Hematopoietic multipotent progenitor cell treated with erythropoietin and hydrocortisone succinate and interleukin-3 and kit ligand, for 8 days (in vitro differentiated cells): ENCODE data around the gene TTC9B.

Experiments
- DNase-seq: peaks from one replicate; pipeline ENCODE4 v3.0.0-alpha.2; 2015

TTC9B gene

GRCh38 chr19:40217934-40218890, at the start of gene TTC9B:
Gene TTC9B (minus strand): TSS chr19:40218384. CDS start chr19:40218381, 3 bp downstream.
- DNase-seq = no peak

GRCh38 chr19:40267601-40267997, 49.4 kb upstream of the TTC9B start:
- DNase-seq = no peak

GRCh38 chr19:40266912-40267600, 48.9 kb upstream of the TTC9B start:
- no peak for DNase-seq

- DNase-seq = no peak
These were observed 47.9 kb upstream of the TTC9B start for GRCh38 chr19:40266119-40266518.

GRCh38 chr19:40265763-40266099, 47.5 kb upstream of the TTC9B start:
- no peak for DNase-seq

- DNase-seq = no peak
These were observed 47.0 kb upstream of the TTC9B start for GRCh38 chr19:40265055-40265762.

GRCh38 chr19:40264314-40265054, 46.3 kb upstream of the TTC9B start:
- no peak for DNase-seq

GRCh38 chr19:40263440-40264313, 45.5 kb upstream of the TTC9B start:
- DNase-seq = no peak

- no peak for DNase-seq
These were observed 44.2 kb upstream of the TTC9B start for GRCh38 chr19:40262422-40262821.

- DNase-seq = no peak
These were observed 43.4 kb upstream of the TTC9B start for GRCh38 chr19:40261631-40262030.

GRCh38 chr19:40257096-40257517, 38.9 kb upstream of the TTC9B start:
- no peak for DNase-seq

- no peak for DNase-seq
These were observed 38.3 kb upstream of the TTC9B start for GRCh38 chr19:40256512-40256911.

- no peak for DNase-seq
These were observed 37.5 kb upstream of the TTC9B start for GRCh38 chr19:40255619-40256166.

- no peak for DNase-seq
These were observed 36.7 kb upstream of the TTC9B start for GRCh38 chr19:40254714-40255418.

- DNase-seq = no peak
These were observed 35.5 kb upstream of the TTC9B start for GRCh38 chr19:40253611-40254092.

GRCh38 chr19:40252395-40252794, 34.2 kb upstream of the TTC9B start:
- no peak for DNase-seq

GRCh38 chr19:40251991-40252390, 33.8 kb upstream of the TTC9B start:
- DNase-seq = no peak

- no peak for DNase-seq
These were observed 33.1 kb upstream of the TTC9B start for GRCh38 chr19:40251244-40251643.

- DNase-seq = no peak
These were observed 31.6 kb upstream of the TTC9B start for GRCh38 chr19:40249781-40250180.

- DNase-seq = no peak
These were observed 31.0 kb upstream of the TTC9B start for GRCh38 chr19:40249201-40249600.
